ENCODE data around the gene ALS2CL.

GRCh38 chr3:46742992-46743585, 49.6 kb upstream of the ALS2CL start:
- no peak for TF ChIP-seq CTCF (IDR thresholded peaks at IDR 0.05)
- no peak for TF ChIP-seq POLR2A (IDR thresholded peaks at IDR 0.05)
